ENCODE measurements around the gene FHIP1A. TPM values are rescaled to one million over a fixed set of nuclear protein-coding genes. Genes with fewer than 3 reads are reported as not detected.

FHIP1A gene
- total RNA-seq, 2 donors from 2014 or later = 20.8 to 23.7 TPM

GRCh38 chr4:151407018-151407417 is 2.0 kb upstream of the FHIP1A start:
- no peaks in the 10 kb centered on the region for H3K27me3 ChIP-seq
- no peaks in the 10 kb centered on the region for H3K36me3 ChIP-seq (replicated peaks in 1 of 2; ENCODE audit: insufficient read depth in 1 of 2, low read depth in 2 of 2)
- H3K4me3 ChIP-seq = no peak overlapping the region
- 78 to 80% methylated on average over 4 of the region's 4 CpGs for WGBS, 2 donors
- no peaks in the 10 kb centered on the region for H3K9me3 ChIP-seq
- TF ChIP-seq POLR2A (IDR thresholded peaks at IDR 0.05) = no peak
- TF ChIP-seq, protein P1, sequence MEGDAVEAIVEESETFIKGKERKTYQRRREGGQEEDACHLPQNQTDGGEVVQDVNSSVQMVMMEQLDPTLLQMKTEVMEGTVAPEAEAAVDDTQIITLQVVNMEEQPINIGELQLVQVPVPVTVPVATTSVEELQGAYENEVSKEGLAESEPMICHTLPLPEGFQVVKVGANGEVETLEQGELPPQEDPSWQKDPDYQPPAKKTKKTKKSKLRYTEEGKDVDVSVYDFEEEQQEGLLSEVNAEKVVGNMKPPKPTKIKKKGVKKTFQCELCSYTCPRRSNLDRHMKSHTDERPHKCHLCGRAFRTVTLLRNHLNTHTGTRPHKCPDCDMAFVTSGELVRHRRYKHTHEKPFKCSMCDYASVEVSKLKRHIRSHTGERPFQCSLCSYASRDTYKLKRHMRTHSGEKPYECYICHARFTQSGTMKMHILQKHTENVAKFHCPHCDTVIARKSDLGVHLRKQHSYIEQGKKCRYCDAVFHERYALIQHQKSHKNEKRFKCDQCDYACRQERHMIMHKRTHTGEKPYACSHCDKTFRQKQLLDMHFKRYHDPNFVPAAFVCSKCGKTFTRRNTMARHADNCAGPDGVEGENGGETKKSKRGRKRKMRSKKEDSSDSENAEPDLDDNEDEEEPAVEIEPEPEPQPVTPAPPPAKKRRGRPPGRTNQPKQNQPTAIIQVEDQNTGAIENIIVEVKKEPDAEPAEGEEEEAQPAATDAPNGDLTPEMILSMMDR (IDR thresholded peaks at IDR 0.05) = no peak
- ATAC-seq (no peak), DNase-seq (no peak)
- H3K27ac ChIP-seq = no peak overlapping the region
- intact Hi-C loops (cut with DNase I) = no loop called here
- peaks cover 30% of the 10 kb centered on the region for H3K4me1 ChIP-seq

- peaks cover 34% of the 10 kb centered on the region for H3K4me1 ChIP-seq
- 8% methylated on average over 17 to 29 of the region's 29 CpGs for WGBS, 2 donors
- no peak for TF ChIP-seq POLR2A (IDR thresholded peaks at IDR 0.05)
- TF ChIP-seq, protein P1 (IDR thresholded peaks at IDR 0.05) = peak in 5 of 7 experiments; percentile 35 to 70 (median 45)
- peak overlapping the region; percentile 29 to 43 for H3K4me3 ChIP-seq
- H3K36me3 ChIP-seq (replicated peaks in 1 of 2; ENCODE audit: insufficient read depth in 1 of 2, low read depth in 2 of 2) = no peaks in the 10 kb centered on the region
- H3K9me3 ChIP-seq = no peaks in the 10 kb centered on the region
- H3K27ac ChIP-seq = peak overlapping the region; percentile 92 to 97 (median 96)
- DNase-seq (peak; percentile 47 to 75 (median 57)), ATAC-seq (peak; percentile 22)
- no peaks in the 10 kb centered on the region for H3K27me3 ChIP-seq
- intact Hi-C loops (cut with DNase I) = no loop called here
Observed at GRCh38 chr4:151407466-151408379, 1.3 kb upstream of the FHIP1A start.

GRCh38 chr4:151408380-151408629 is 671 bp upstream of the FHIP1A start:
- H3K9me3 ChIP-seq = no peaks in the 10 kb centered on the region
- peaks cover 37% of the 10 kb centered on the region for H3K4me1 ChIP-seq
- H3K36me3 ChIP-seq (replicated peaks in 1 of 2; ENCODE audit: insufficient read depth in 1 of 2, low read depth in 2 of 2) = no peaks in the 10 kb centered on the region
- WGBS, 2 donors = 1 to 4% methylated on average over 8 of the region's 8 CpGs
- no peaks in the 10 kb centered on the region for H3K27me3 ChIP-seq
- peak overlapping the region; percentile 92 to 97 (median 96) for H3K27ac ChIP-seq
- peak overlapping the region; percentile 29 to 43 for H3K4me3 ChIP-seq
- intact Hi-C loops (cut with DNase I) = no loop called here
- TF ChIP-seq, protein P1 (IDR thresholded peaks at IDR 0.05) = no peak
- TF ChIP-seq POLR2A (IDR thresholded peaks at IDR 0.05) = no peak
- no peak for ATAC-seq
- DNase-seq = no peak

DNA sequence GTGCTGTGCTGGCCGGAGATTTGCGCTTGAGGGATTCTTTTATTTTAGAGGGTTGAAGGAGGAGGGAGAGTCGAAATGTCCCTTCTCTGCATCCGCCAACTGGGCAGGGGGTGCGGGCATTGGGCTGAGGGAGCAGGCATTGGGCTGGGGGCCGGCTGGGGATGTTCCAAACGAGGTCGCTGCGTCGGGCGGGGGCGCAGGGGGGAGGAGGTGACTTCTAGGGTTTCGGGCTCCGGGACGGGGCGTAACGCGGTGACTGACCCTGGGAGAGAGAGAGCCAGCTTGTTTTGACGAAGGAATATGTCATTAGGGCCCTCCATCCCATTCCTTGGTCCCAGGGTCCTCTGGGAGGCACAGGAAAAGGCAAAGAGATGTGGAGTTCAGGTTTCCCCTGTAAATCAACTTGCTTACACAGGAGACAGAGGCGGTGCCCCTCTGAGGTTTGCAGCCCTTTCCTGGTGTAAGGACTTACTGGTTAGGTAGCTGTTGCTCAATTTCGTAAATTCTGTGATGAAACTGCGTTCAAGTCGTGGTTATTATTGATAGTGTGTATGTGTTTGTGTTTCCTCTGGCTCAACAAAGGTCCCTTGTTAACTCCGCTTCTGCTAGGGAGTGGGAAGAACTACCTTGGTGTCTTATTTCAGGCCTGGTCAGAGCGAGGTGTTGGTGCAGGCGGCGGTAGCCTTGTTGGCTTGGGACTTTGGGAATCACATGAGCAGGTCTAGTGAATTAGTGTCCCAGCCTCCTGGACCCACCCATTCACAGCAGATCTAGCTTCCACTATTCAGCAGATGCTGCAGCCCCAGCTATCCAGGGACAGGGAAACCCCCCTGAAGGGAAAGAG is 716 bp downstream of the FHIP1A start:
- peak overlapping the region; percentile 90 to 97 (median 96) for H3K27ac ChIP-seq
- peak; percentile 27 for ATAC-seq
- DNase-seq = peak; percentile 52 to 75 (median 62)
- intact Hi-C loops (cut with DNase I) = no loop called here
- no peaks in the 10 kb centered on the region for H3K36me3 ChIP-seq (replicated peaks in 1 of 2; ENCODE audit: insufficient read depth in 1 of 2, low read depth in 2 of 2)
- H3K9me3 ChIP-seq = no peaks in the 10 kb centered on the region
- TF ChIP-seq POLR2A (IDR thresholded peaks at IDR 0.05) = peak in 2 of 3 donors; percentile 25 to 34
- TF ChIP-seq, protein P1 (IDR thresholded peaks at IDR 0.05) = no peak
- peak overlapping the region; percentile 40 to 65 for H3K4me3 ChIP-seq
- H3K27me3 ChIP-seq = no peaks in the 10 kb centered on the region
- 2 to 3% methylated on average over 22 to 27 of the region's 27 CpGs for WGBS, 2 donors
- H3K4me1 ChIP-seq = peaks cover 45% of the 10 kb centered on the region
